HG02885 (cell line): ENCODE measurements around the gene CCDC7.
"Not testable (repeated sequence)": the region's sequence is repeated elsewhere in the genome, so short reads cannot be mapped to it uniquely, and the experiment has no call there.

Source experiments
- ATAC-seq: cut with Tn5 transposase; IDR thresholded peaks from one replicate; pipeline ENCODE4 v1.9.1; 2021; ENCODE audit warnings: mild to moderate bottlenecking; ENCODE audit not compliant: unreplicated experiment, poor library complexity

The CCDC7 gene

GRCh38 chr10:32909456-32909855 lies 463.5 kb downstream of the CCDC7 start:
- ATAC-seq: no peak

- not testable (repeated sequence) for ATAC-seq
These were observed 464.0 kb downstream of the CCDC7 start for GRCh38 chr10:32909970-32910369.

- no peak for ATAC-seq
These were observed 465.5 kb downstream of the CCDC7 start for GRCh38 chr10:32911285-32912016.

GRCh38 chr10:32917817-32918216 lies 471.9 kb downstream of the CCDC7 start:
- ATAC-seq: not testable (repeated sequence)

GRCh38 chr10:32922170-32922569 lies 476.2 kb downstream of the CCDC7 start:
- ATAC-seq: no peak

- ATAC-seq: no peak
These were observed 477.2 kb downstream of the CCDC7 start for GRCh38 chr10:32923134-32923533.

- no peak for ATAC-seq
These were observed 477.9 kb downstream of the CCDC7 start for GRCh38 chr10:32923849-32924248.
